Measurements from ENCODE around the gene C11orf68. TPM values are rescaled to one million over a fixed set of nuclear protein-coding genes. Genes with fewer than 3 reads are reported as not detected.

Gene C11orf68
- total RNA-seq, 3 donors from 2014 or later, result 24.9 to 42.2 (median 28.8) TPM

DNA sequence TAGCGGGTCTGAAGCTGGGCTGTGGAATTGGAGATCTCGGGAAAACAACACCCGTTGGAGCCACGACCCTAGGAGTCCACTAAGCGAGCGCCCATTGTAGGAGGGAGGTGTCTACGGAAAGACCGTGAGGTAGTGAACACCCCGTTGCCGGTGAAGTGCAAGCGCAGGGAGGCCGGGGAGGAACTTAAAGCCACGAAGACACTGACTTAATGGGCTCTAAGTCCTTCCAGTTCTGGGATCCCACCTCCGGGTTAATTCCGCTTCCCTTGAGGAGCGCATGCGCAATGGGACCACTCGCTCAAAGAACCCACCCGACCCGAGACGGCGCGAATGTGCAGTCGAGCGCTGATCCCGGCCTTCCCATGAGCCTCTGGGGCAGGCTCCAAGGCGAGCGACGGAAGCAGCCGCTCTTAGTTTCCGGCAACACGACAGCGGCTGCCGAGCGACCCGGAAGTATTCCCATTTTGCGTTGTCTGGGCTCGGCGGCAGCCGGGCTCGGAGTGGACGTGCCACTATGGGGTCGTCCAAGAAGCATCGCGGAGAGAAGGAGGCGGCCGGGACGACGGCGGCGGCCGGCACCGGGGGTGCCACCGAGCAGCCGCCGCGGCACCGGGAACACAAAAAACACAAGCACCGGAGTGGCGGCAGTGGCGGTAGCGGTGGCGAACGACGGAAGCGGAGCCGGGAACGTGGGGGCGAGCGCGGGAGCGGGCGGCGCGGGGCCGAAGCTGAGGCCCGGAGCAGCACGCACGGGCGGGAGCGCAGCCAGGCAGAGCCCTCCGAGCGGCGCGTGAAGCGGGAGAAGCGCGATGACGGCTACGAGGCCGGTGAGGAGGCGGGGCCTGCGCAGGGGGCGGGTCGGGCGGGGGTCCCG is 42.6 kb upstream of the C11orf68 start, which contains the start of gene SART1:
Gene SART1, plus strand, starts transcription at position 468 of the 874 bp plus-strand sequence. Its CDS starts 47 bp downstream, at position 515.
- no peak for TF ChIP-seq CTCF (IDR thresholded peaks at IDR 0.05)
- Histone ChIP-seq H3K4me1 (ENCODE audit: low read depth) (peaks cover 19% of the 10 kb centered on the region), H3K4me3 (peak within 1 kb of the TSS; percentile 99), H3K36me3 (ENCODE audit: low read depth) (peaks cover 9% of the 10 kb centered on the region), H3K9me3 (no peaks in the 10 kb centered on the region)
- DNase-seq (peak; percentile 96 to 99 (median 97)), ATAC-seq (peak; percentile 97)
- intact Hi-C loops (cut with DNase I, micrococcal nuclease), result no loop called here

DNA sequence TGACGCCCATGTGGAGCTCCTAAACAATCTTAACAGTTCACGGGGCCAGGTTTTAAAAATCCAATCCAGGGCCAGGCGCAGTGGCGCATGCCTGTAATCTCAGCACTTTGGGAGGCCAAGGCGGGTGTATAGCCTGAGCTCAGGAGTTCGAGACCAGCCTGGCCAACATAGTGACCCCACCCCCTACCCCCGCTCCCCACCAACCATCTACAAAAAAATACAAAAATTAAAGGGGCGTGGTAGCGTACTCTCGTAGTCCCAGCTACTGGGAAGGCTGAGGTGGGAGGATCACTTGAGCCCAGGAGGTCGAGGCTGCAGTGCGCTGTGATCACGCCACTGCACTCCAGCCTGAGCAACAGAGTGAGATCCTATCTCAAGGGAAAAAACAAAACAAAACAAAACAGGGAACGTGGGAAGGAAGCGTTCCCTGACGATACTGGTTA is 42.0 kb upstream of the C11orf68 start:
- TF ChIP-seq CTCF (IDR thresholded peaks at IDR 0.05), result no peak
- Histone ChIP-seq H3K4me3 (peak overlapping the region; percentile 99), H3K4me1 (ENCODE audit: low read depth) (peaks cover 20% of the 10 kb centered on the region), H3K9me3 (no peaks in the 10 kb centered on the region), H3K36me3 (ENCODE audit: low read depth) (peaks cover 2% of the 10 kb centered on the region)
- peak in 2 of 3 donors; percentile 13 to 46 for DNase-seq
- ATAC-seq, result peak; percentile 7
- intact Hi-C loops (cut with DNase I, micrococcal nuclease), result no loop called here

GRCh38 chr11:65958774-65959420 is 40.0 kb upstream of the C11orf68 start:
- H3K4me3 ChIP-seq, result no peak overlapping the region
- H3K9me3 ChIP-seq, result no peaks in the 10 kb centered on the region
- TF ChIP-seq CTCF (IDR thresholded peaks at IDR 0.05), result no peak
- peaks cover 20% of the 10 kb centered on the region for H3K4me1 ChIP-seq (ENCODE audit: low read depth)
- ATAC-seq (no peak), DNase-seq (no peak)
- intact Hi-C loops (cut with DNase I, micrococcal nuclease), result no loop called here
- H3K36me3 ChIP-seq (ENCODE audit: low read depth), result no peaks in the 10 kb centered on the region

DNA sequence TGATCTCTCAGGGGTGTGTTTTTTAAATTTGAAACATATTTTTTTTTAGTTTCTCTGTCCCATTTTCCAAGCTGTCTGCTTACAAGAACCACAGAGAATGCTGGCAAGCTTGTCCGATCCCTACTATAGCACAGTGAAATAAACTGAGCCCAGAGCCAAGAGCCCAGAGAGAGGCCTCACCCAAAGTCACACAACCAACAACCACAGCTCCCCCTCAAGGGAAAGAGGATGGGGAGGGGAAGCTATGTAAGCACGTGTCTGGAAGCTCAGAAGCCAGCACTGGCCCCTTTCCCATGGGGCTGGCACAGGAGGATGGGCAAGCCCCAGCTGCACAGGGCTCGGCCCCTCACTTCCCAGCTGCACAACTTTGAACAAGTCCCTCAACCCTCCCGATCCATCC is 39.4 kb upstream of the C11orf68 start:
- ATAC-seq (no peak), DNase-seq (no peak)
- Histone ChIP-seq H3K9me3 (no peaks in the 10 kb centered on the region), H3K36me3 (ENCODE audit: low read depth) (no peaks in the 10 kb centered on the region), H3K4me1 (ENCODE audit: low read depth) (peaks cover 15% of the 10 kb centered on the region), H3K4me3 (no peak overlapping the region)
- intact Hi-C loops (cut with DNase I, micrococcal nuclease), result no loop called here
- TF ChIP-seq CTCF (IDR thresholded peaks at IDR 0.05), result no peak

DNA sequence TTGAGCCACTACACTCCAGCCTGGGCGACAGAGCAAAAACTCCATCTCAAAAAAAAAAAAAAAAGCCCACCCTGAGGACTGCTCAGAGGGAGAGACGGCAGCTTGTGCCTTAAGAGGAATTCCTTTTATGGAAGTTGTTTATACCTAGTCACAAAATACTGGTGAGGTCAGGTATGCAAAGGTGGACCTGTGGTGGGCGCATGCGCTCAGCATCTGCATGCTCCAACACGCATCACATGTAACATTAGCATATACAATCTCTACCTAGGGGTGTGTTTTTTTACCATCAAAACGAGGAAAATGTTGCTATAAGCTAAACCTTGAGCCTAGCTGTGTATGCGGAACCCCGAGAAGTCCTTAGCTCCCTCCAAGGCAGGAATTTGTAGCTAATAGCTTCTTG is 35.9 kb upstream of the C11orf68 start:
- Histone ChIP-seq H3K4me3 (no peak overlapping the region), H3K4me1 (ENCODE audit: low read depth) (peaks cover 4% of the 10 kb centered on the region), H3K9me3 (no peaks in the 10 kb centered on the region), H3K36me3 (ENCODE audit: low read depth) (no peaks in the 10 kb centered on the region)
- ATAC-seq, result no peak
- intact Hi-C loops (cut with DNase I, micrococcal nuclease), result no loop called here
- DNase-seq, result no peak
- TF ChIP-seq CTCF (IDR thresholded peaks at IDR 0.05), result no peak
